GM10847 (cell line): ENCODE results near the gene ADO.

Source experiments
- POLR2A ChIP-seq: IDR thresholded peaks from 2 replicates; pipeline ENCODE4 v1.6.1; 2011; ENCODE audit not compliant: insufficient read length; ENCODE audit errors: extremely low read depth

ADO gene

GRCh38 chr10:62830679-62831078 lies 26.2 kb downstream of the ADO start:
- no peak for TF ChIP-seq POLR2A

- no peak for TF ChIP-seq POLR2A
Measured at GRCh38 chr10:62831346-62831745, 26.8 kb downstream of the ADO start.

GRCh38 chr10:62839590-62839989 lies 35.1 kb downstream of the ADO start:
- TF ChIP-seq POLR2A, result no peak

DNA sequence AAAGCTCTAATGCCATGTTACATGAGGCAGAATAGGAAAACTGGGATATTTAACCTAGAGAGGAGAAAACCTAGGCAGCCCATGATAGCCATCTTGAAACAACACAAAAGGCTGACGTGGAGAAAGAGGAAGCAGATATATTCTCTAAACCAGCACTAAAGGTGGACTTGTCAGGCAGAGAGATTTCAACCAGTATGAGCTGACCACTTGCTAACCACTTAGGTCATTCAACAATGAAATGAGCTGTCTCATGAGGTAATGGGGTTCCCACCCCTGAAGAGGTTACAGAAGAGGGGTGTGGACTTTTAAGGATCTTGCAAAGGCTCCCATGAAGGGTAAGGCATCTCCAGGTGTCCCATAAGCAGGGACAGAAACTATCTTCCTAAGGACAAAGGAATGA lies 38.5 kb downstream of the ADO start:
- no peak for TF ChIP-seq POLR2A

GRCh38 chr10:62843600-62843999 lies 39.1 kb downstream of the ADO start:
- no peak for TF ChIP-seq POLR2A

- TF ChIP-seq POLR2A, result no peak
Measured at GRCh38 chr10:62844280-62845011, 39.9 kb downstream of the ADO start.

DNA sequence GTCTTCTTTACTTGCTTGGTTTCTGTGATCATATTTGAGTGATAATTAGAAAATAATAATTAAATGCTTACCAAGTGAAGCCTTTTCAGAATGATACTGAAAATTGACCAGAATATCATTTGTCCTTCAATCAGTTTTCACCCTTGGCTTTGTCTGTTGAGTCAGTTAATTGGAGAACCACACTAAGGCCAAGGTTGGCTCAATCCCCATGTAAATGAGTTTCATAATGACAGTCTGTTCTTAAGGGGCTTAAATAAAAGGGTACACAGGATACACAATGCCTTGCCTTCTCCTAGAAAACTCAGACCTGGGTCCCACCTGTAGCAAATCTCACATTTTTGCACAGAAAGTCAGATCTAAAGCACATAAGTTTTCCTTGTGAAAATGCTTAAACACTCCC lies 42.9 kb downstream of the ADO start:
- TF ChIP-seq POLR2A, result no peak

DNA sequence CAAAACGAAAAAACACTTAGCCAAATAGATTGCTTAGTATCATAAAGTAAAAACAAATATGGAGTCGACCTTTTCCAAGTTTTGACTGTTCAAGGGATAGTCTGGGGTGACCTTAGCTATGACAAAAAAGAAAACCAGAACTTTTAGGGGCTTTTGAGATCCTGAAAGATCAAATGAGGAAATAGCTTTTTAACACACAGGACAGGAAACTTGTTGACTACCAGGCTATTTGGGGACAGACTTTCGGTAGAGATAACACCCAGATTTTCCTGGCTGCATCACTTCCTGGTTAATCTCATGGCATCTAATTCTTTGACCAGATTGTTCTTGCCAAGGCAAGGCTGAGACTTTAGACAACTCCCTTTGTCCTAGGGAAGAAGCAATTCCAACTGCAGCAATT lies 46.1 kb downstream of the ADO start:
- no peak for TF ChIP-seq POLR2A

GRCh38 chr10:62851442-62851841 lies 46.9 kb downstream of the ADO start:
- no peak for TF ChIP-seq POLR2A

- TF ChIP-seq POLR2A, result no peak
Measured at GRCh38 chr10:62852961-62853702, 48.6 kb downstream of the ADO start.

GRCh38 chr10:62853710-62854109 lies 49.2 kb downstream of the ADO start:
- TF ChIP-seq POLR2A, result no peak

DNA sequence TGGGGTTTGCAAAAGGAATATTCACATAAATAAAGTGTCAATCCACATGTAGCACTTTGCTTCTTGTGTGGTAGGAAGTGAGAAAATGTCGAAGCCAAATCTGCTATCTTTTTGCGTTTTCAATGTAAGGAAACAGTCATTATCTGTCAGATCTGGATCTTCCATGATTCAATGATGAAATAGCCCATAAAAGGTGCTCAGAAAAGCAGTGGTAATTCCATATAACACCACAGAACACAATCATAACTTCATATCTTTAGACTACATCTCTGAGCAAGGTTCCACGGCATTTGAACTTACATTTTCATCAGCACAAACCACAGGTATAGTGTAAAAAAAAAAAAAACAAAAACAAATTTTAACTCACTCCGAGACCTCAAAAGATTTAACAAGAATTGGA lies 51.5 kb downstream of the ADO start:
- TF ChIP-seq POLR2A, result no peak
